ENCODE results near the gene PRKG1.

PRKG1 gene

GRCh38 chr10:51857305-51857704, 783.0 kb downstream of the PRKG1 start:
- DNase-seq, result no peak

GRCh38 chr10:51860257-51860656, 786.0 kb downstream of the PRKG1 start:
- DNase-seq, result no peak

GRCh38 chr10:51861051-51861450, 786.8 kb downstream of the PRKG1 start:
- DNase-seq, result no peak

GRCh38 chr10:51861731-51862130, 787.4 kb downstream of the PRKG1 start:
- DNase-seq, result no peak

GRCh38 chr10:51862149-51862548, 787.9 kb downstream of the PRKG1 start:
- no peak for DNase-seq

GRCh38 chr10:51867956-51868355, 793.7 kb downstream of the PRKG1 start:
- DNase-seq, result no peak

GRCh38 chr10:51874131-51874530, 799.8 kb downstream of the PRKG1 start:
- DNase-seq, result no peak

- DNase-seq, result no peak
These were observed 801.3 kb downstream of the PRKG1 start for GRCh38 chr10:51875610-51876009.

GRCh38 chr10:51876503-51876902, 802.2 kb downstream of the PRKG1 start:
- no peak for DNase-seq

GRCh38 chr10:51876979-51877378, 802.7 kb downstream of the PRKG1 start:
- no peak for DNase-seq

- no peak for DNase-seq
These were observed 803.3 kb downstream of the PRKG1 start for GRCh38 chr10:51877636-51878035.

GRCh38 chr10:51878695-51879094, 804.4 kb downstream of the PRKG1 start:
- no peak for DNase-seq

GRCh38 chr10:51879238-51879637, 805.0 kb downstream of the PRKG1 start:
- peak; percentile 57 for DNase-seq

- no peak for DNase-seq
These were observed 806.9 kb downstream of the PRKG1 start for GRCh38 chr10:51881213-51881612.

- DNase-seq, result no peak
These were observed 812.3 kb downstream of the PRKG1 start for GRCh38 chr10:51886438-51887068.

- DNase-seq, result no peak
These were observed 814.0 kb downstream of the PRKG1 start for GRCh38 chr10:51888263-51888662.

GRCh38 chr10:51892313-51892712, 818.0 kb downstream of the PRKG1 start:
- DNase-seq, result no peak

- no peak for DNase-seq
These were observed 818.8 kb downstream of the PRKG1 start for GRCh38 chr10:51892965-51893658.

- no peak for DNase-seq
These were observed 820.7 kb downstream of the PRKG1 start for GRCh38 chr10:51894771-51895578.

GRCh38 chr10:51896849-51897248, 822.6 kb downstream of the PRKG1 start:
- DNase-seq, result no peak

- DNase-seq, result no peak
These were observed 823.3 kb downstream of the PRKG1 start for GRCh38 chr10:51897560-51897959.

- DNase-seq, result no peak
These were observed 825.9 kb downstream of the PRKG1 start for GRCh38 chr10:51900180-51900579.

- DNase-seq, result no peak
These were observed 829.4 kb downstream of the PRKG1 start for GRCh38 chr10:51903675-51904074.

GRCh38 chr10:51905032-51905431, 830.7 kb downstream of the PRKG1 start:
- DNase-seq, result no peak
